Activated naive CD4-positive, alpha-beta T cell (primary cell): ENCODE results near the gene PLIN5.

Experiments
- DNase-seq, 4 experiments: peaks; one replicate each; lab custom pipeline; 2025; lab: John Stamatoyannopoulos, UW

The PLIN5 gene

GRCh38 chr19:4483385-4483784 is 51.6 kb downstream of the PLIN5 start:
- DNase-seq: no peak

- DNase-seq: no peak
These were observed 52.2 kb downstream of the PLIN5 start for GRCh38 chr19:4482721-4483364.

GRCh38 chr19:4477034-4477801 is 57.8 kb downstream of the PLIN5 start:
- DNase-seq: no peak

- peak in 1 of 4 experiments; percentile 18 for DNase-seq
These were observed 60.5 kb downstream of the PLIN5 start for GRCh38 chr19:4474514-4475022.

- no peak for DNase-seq
These were observed 61.1 kb downstream of the PLIN5 start for GRCh38 chr19:4473763-4474513.

GRCh38 chr19:4473011-4473762 is 61.8 kb downstream of the PLIN5 start:
- no peak for DNase-seq
